H1 (cell line): ENCODE measurements around the gene PHC1. TPM values are rescaled to one million over a fixed set of nuclear protein-coding genes. Genes with fewer than 3 reads are reported as not detected.

ENCODE experiments used
- CTCF ChIA-PET: fragments of 300-600 bp; sonication (Branson Sonifier 250); formaldehyde crosslinking; loops from one replicate; lab custom pipeline; 2021; ENCODE audit not compliant: partially characterized antibody; lab: Charles Lee
- POLR2A ChIA-PET: fragments of 300-600 bp; sonication (Branson Sonifier 250); formaldehyde crosslinking; loops from one replicate; lab custom pipeline; 2021; ENCODE audit warnings: inconsistent platforms; ENCODE audit not compliant: partially characterized antibody; lab: Charles Lee
- DNase-seq, 2 experiments: peaks; one replicate each; pipeline versions ENCODE4 v3.0.0 to v3.0.0-alpha.2; 2010 to 2022; ENCODE audit warnings: low spot score in 2 of 2, low read depth in 1 of 2, mixed read lengths in 1 of 2
- FAIRE-seq: peaks from 2 replicates; lab custom pipeline; 2011; peaks lifted over from hg19 to GRCh38; lab: Jason Lieb, UNC
- H2AFZ ChIP-seq: 2 replicates; pipeline ENCODE4 v1.8.1; 2012; ENCODE audit warnings: low read length, inconsistent platforms
- H2AK5ac ChIP-seq: 2 replicates; pipeline ENCODE4 v1.6.1; 2013; ENCODE audit warnings: low read depth, low read length
- H2BK120ac ChIP-seq: replicated peaks from 2 replicates; pipeline ENCODE3; 2013; ENCODE audit warnings: low read depth, low read length, inconsistent platforms
- H2BK12ac ChIP-seq: 2 replicates; pipeline ENCODE4 v1.6.1; 2013; ENCODE audit warnings: low read depth, low read length
- H2BK15ac ChIP-seq: 2 replicates; pipeline ENCODE4 v1.6.1; 2013; ENCODE audit warnings: low read length
- H2BK20ac ChIP-seq: 2 replicates; pipeline ENCODE4 v1.6.1; 2013; ENCODE audit warnings: low read length
- H2BK5ac ChIP-seq: 2 replicates; pipeline ENCODE4 v1.6.1; 2013; ENCODE audit warnings: low read depth, low read length
- H3K14ac ChIP-seq: 2 replicates; pipeline ENCODE4 v1.6.1; 2013; ENCODE audit warnings: inconsistent platforms; ENCODE audit not compliant: insufficient read length
- H3K18ac ChIP-seq: 2 replicates; pipeline ENCODE4 v1.6.1; 2013; ENCODE audit warnings: low read length; ENCODE audit errors: extremely low read depth
- H3K23ac ChIP-seq: 2 replicates; pipeline ENCODE4 v1.6.1; 2013; ENCODE audit warnings: inconsistent platforms; ENCODE audit not compliant: insufficient read length
- H3K23me2 ChIP-seq: 2 replicates; pipeline ENCODE4 v1.6.1; 2013; ENCODE audit warnings: low read depth, low read length
- H3K27ac ChIP-seq: 2 replicates; pipeline ENCODE4 v1.6.1; 2011; ENCODE audit warnings: low read depth, low read length, inconsistent platforms
- H3K27me3 ChIP-seq, 4 experiments: replicated peaks in 1 of 4; 1 replicate in 1 of 4; 2 replicates in 3 of 4; pipeline versions ENCODE4 v1.6.1 to v1.8.1; 2011 to 2013; ENCODE audit warnings: low read length in 3 of 4, mild to moderate bottlenecking in 3 of 4, inconsistent platforms in 2 of 4, mixed read lengths in 2 of 4, moderate library complexity in 1 of 4; ENCODE audit not compliant: control insufficient read depth in 3 of 4, insufficient read depth in 3 of 4; ENCODE audit errors: extremely low read depth in 1 of 4
- H3K36me3 ChIP-seq, 4 experiments: 2 replicates each; pipeline versions ENCODE4 v1.6.1 to v1.8.1; 2011 to 2013; ENCODE audit warnings: mild to moderate bottlenecking in 4 of 4, low read length in 3 of 4, moderate library complexity in 2 of 4, control low read depth in 1 of 4, inconsistent platforms in 1 of 4; ENCODE audit not compliant: insufficient read depth in 4 of 4, control insufficient read depth in 2 of 4
- H3K4ac ChIP-seq: replicated peaks from 2 replicates; pipeline ENCODE3; 2013; ENCODE audit warnings: low read length, low read depth, mixed read lengths, inconsistent platforms; ENCODE audit not compliant: insufficient read length
- H3K4me1 ChIP-seq, 4 experiments: replicated peaks in 1 of 4; 1 replicate in 1 of 4; 2 replicates in 3 of 4; pipeline versions ENCODE4 v1.6.1 to v1.8.1; 2011 to 2013; ENCODE audit warnings: low read length in 3 of 4, inconsistent platforms in 2 of 4, mixed read lengths in 1 of 4; ENCODE audit not compliant: insufficient read depth in 4 of 4, control insufficient read depth in 3 of 4
- H3K4me2 ChIP-seq, 2 experiments: 2 replicates each; pipeline versions ENCODE4 v1.6.1 to v1.8.1; 2011 to 2013; ENCODE audit warnings: low read depth in 2 of 2, low read length in 2 of 2, control low read depth in 1 of 2, inconsistent platforms in 1 of 2, mild to moderate bottlenecking in 1 of 2; ENCODE audit not compliant: insufficient read depth in 1 of 2
- H3K4me3 ChIP-seq, 4 experiments: fragments of 200-600, 300-600 bp in 1 of 4; sonication (generic), shearing (Covaris generic), sonication (Bioruptor Twin) in 1 of 4; 2 replicates each; pipeline versions ENCODE4 v1.5.1 to v1.8.1; 2011 to 2016; ENCODE audit warnings: low read length in 4 of 4, low read depth in 3 of 4, control low read depth in 2 of 4, inconsistent platforms in 2 of 4, mild to moderate bottlenecking in 2 of 4, mixed read lengths in 1 of 4, moderate library complexity in 1 of 4; ENCODE audit not compliant: insufficient read depth in 2 of 4; ENCODE audit errors: extremely low read depth in 1 of 4
- H3K56ac ChIP-seq: replicated peaks from 2 replicates; pipeline ENCODE3; 2013; ENCODE audit warnings: low read depth, mild to moderate bottlenecking, mixed read lengths, low read length, inconsistent platforms; ENCODE audit not compliant: insufficient read length
- H3K79me1 ChIP-seq: 2 replicates; pipeline ENCODE4 v1.6.1; 2013; ENCODE audit warnings: low read depth, low read length, control low read depth
- H3K79me2 ChIP-seq, 2 experiments: 2 replicates each; pipeline versions ENCODE4 v1.6.1 to v1.8.1; 2012 to 2013; ENCODE audit warnings: low read length in 2 of 2, mild to moderate bottlenecking in 2 of 2, inconsistent platforms in 1 of 2; ENCODE audit not compliant: insufficient read depth in 2 of 2, control insufficient read depth in 1 of 2
- H3K9ac ChIP-seq, 4 experiments: replicated peaks in 1 of 4; 1 replicate in 1 of 4; 2 replicates in 3 of 4; pipeline versions ENCODE4 v1.6.1 to v1.8.1; 2011 to 2013; ENCODE audit warnings: low read depth in 3 of 4, low read length in 3 of 4, control low read depth in 2 of 4, mild to moderate bottlenecking in 2 of 4, moderate library complexity in 2 of 4, inconsistent platforms in 1 of 4; ENCODE audit errors: extremely low read depth in 1 of 4
- H3K9me3 ChIP-seq, 2 experiments: 2 replicates each; pipeline versions ENCODE4 v1.6.1 to v1.8.1; 2012 to 2013; ENCODE audit warnings: mild to moderate bottlenecking in 2 of 2, moderate library complexity in 2 of 2, control low read depth in 1 of 2, inconsistent platforms in 1 of 2, low read depth in 1 of 2, low read length in 1 of 2, mixed read lengths in 1 of 2; ENCODE audit not compliant: insufficient read depth in 2 of 2
- H4K20me1 ChIP-seq, 2 experiments: replicated peaks in 1 of 2; 2 replicates each; pipeline versions ENCODE3 to v1.8.1; 2011 to 2013; ENCODE audit warnings: inconsistent platforms in 2 of 2, low read length in 2 of 2, mild to moderate bottlenecking in 1 of 2; ENCODE audit not compliant: insufficient read depth in 2 of 2, control insufficient read depth in 1 of 2
- H4K5ac ChIP-seq: 2 replicates; pipeline ENCODE4 v1.6.1; 2013; ENCODE audit warnings: low read length, low read depth, mixed read lengths, inconsistent platforms; ENCODE audit not compliant: insufficient read length
- H4K8ac ChIP-seq: 2 replicates; pipeline ENCODE4 v1.8.0; 2013; ENCODE audit warnings: mild to moderate bottlenecking, moderate library complexity, low read length, inconsistent platforms; ENCODE audit not compliant: insufficient read depth; ENCODE audit errors: extremely low read depth
- H4K91ac ChIP-seq: replicated peaks from 2 replicates; pipeline ENCODE3; 2013; ENCODE audit warnings: low read length, mixed read lengths, inconsistent platforms; ENCODE audit not compliant: insufficient read length
- CHD1 ChIP-seq: IDR thresholded peaks from 2 replicates; pipeline ENCODE4 v1.6.1; 2012; ENCODE audit warnings: low read depth, low read length, improper control_type of control experiment
- CREB1 ChIP-seq: IDR thresholded peaks from 2 replicates; pipeline ENCODE4 v1.6.1; 2012; ENCODE audit warnings: inconsistent platforms
- PHF8 ChIP-seq: fragments of 200-600 bp; sonication (generic); conservative IDR thresholded peaks from 2 replicates; pipeline ENCODE4 v1.7.1; 2012; ENCODE audit warnings: low read depth, mild to moderate bottlenecking, inconsistent platforms, low read length, moderate library complexity
- POLR2A ChIP-seq, 2 experiments: IDR thresholded peaks; 1 replicate in 1 of 2; 2 replicates in 1 of 2; pipeline ENCODE4 v1.6.1; 2011; ENCODE audit warnings: low read depth in 2 of 2, low read length in 2 of 2, mild to moderate bottlenecking in 2 of 2; ENCODE audit errors: control extremely low read depth in 1 of 2
- WGBS, 2 experiments: shearing (Covaris generic) in 1 of 2; methylation state at CpG; one replicate each; pipeline versions ENCODE4 v1.1.6 to v1.1.7; 2013 to 2015; ENCODE audit warnings: low lambda C conversion rate in 2 of 2, mixed read lengths in 2 of 2, inconsistent platforms in 1 of 2, low coverage in 1 of 2, missing lambda C conversion rate in 1 of 2; ENCODE audit not compliant: insufficient replicate concordance in 2 of 2, insufficient coverage in 1 of 2, insufficient read length in 1 of 2; ENCODE audit errors: extremely low coverage in 1 of 2, missing lambda C conversion rate in 1 of 2; 5-methylcytosine and 5-hydroxymethylcytosine counted together
- polyA plus RNA-seq, 7 experiments: library from polyadenylated mRNA; depleted of rRNA in 3 of 7; stranded (reverse) in 5 of 7; unstranded in 2 of 7; fragments of >200 nt in 5 of 7; fragments of 200-250 nt in 2 of 7; gene quantifications; 1 replicate in 5 of 7; 2 replicates in 1 of 7; 4 replicates in 1 of 7; pipeline versions ENCODE4 v1.2.1 to v1.2.3, GENCODE V29; 2011 to 2013; ENCODE audit warnings: missing spikeins in 2 of 7, mixed read lengths in 2 of 7
- total RNA-seq: library from RNA; stranded (reverse); fragmentation: NEBNext Ultra II Directional; extraction: Animal tissue kit (Norgen Biotek cat#: 25700); gene quantifications from 2 replicates; pipeline ENCODE4 v1.2.1, GENCODE V29; 2021

Gene PHC1
- total and polyA plus RNA-seq, 2 of the 8 experiments (the other 6 are each of a cell fraction or from before 2014, with no cell fraction given), result 934 to 1,655 TPM

DNA sequence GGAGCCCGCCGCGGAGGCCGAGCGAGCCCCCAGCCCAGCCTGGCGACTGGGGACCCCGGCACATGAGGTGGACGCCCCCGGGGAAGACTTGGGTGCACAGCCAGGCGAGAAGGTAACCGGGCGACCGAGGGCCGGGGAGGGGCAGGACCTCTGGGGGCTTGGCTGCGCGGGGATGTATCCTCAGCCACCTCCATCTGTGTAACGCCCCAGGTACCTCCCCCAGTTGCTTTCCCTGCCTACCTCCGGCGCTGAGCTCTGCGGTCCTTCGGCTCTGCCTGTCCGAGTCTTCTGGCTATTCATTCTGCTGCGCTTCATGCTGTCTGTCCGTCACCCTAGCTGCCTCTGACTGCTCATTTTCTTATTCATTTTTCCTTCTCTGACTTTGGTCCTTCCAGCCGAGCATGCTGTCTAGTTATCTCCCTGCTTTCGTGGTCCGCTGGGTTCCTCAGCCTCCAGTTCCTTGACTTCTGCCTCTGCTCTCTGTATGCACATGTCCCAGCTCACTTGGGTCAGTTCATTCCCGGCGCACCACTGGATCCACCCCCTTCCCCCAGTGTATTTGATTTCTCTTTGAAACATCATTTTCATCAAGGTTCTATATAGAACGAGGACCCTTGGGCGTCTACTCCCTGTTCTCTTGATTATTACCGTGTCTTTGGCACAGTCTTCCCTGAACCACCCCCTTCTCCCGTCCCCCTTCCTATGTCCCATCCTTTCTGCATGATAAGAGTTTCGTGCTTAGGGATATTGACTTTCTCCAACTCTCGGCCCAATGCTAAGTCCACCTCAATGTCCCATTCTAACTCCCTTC, 612 bp downstream of the PHC1 start:
- ChIA-PET CTCF (interaction anchor here (0.9 to 2.0 kb wide), 3 partner anchors 9 to 55 kb away, joined by 3 to 8 read pairs (median 5); no protein-coding TSS in a partner anchor), POLR2A (interaction anchor here (0.7 to 18.7 kb wide), 23 partner anchors 9 to 343 kb away, joined by 3 to 438 read pairs (median 4); partner anchors contain the start of genes M6PR and RIMKLB)
- Histone ChIP-seq H3K23ac (no peak overlapping the region), H2BK20ac (0 out of 2 replicates have a peak overlapping the region, but pooled peaks have one; percentile 26), H3K23me2 (peaks cover 9% of the 10 kb centered on the region), H3K79me2 (peaks cover 34 to 54% of the 10 kb centered on the region in 2 experiments), H3K18ac (peak overlapping the region; percentile 84), H4K8ac (no peak overlapping the region; the same call in 1 of the 2 replicates), H3K4me2 (peak overlapping the region; percentile 76 to 92), H4K5ac (peak overlapping the region; percentile 89), H2BK120ac (peak overlapping the region; percentile 93), H2BK12ac (peak overlapping the region; percentile 52; the same call in 1 of the 2 replicates), H3K56ac (peak overlapping the region; percentile 32), H2AFZ (no peak overlapping the region), H2BK5ac (peak overlapping the region; percentile 97), H3K79me1 (0 out of 2 replicates have a peak, but pooled peaks cover 2% of the 10 kb centered on the region), H3K36me3 (peaks cover 9 to 41% (median 20%) of the 10 kb centered on the region in 4 experiments; a peak in 7 of 8 replicates), H3K27me3 (no peaks in the 10 kb centered on the region), H3K9me3 (no peaks in the 10 kb centered on the region), H3K4ac (peak overlapping the region; percentile 96), H3K9ac (peak overlapping the region; percentile 59 to 90 (median 82)), H2BK15ac (no peak overlapping the region), H3K4me1 (peaks cover 0 to 33% (median 11%) of the 10 kb centered on the region in 4 experiments; a peak in 5 of 7 replicates), H2AK5ac (0 out of 2 replicates have a peak overlapping the region, but pooled peaks have one; percentile 11), H3K4me3 (peak overlapping the region; percentile 91 to 99 (median 98)), H3K14ac (peak overlapping the region; percentile 9), H4K20me1 (peaks cover 13 to 20% of the 10 kb centered on the region in 2 experiments), H3K27ac (peak overlapping the region; percentile 65; the same call in 1 of the 2 replicates), H4K91ac (peak overlapping the region; percentile 16)
- no peak for FAIRE-seq
- WGBS, 2 experiments, result 0% methylated on average over 28 of the region's 35 CpGs; no CpG with 5 or more reads in 1 of the 2 experiments
- peak in 1 of 2 experiments; percentile 76 for DNase-seq
- TF ChIP-seq CHD1 (no peak), CREB1 (no peak), POLR2A (IDR thresholded peaks at IDR 0.05; ENCODE audit: control extremely low read depth in 1 of 2, low read depth in 2 of 2, low read length in 2 of 2) (0 out of 3 replicates have a peak, but pooled peaks of 1 of the 2 experiments have one; percentile 42), PHF8 (0 out of 2 replicates have a peak, but pooled peaks have one; percentile 32)
